Fibroblast of skin of left quadriceps (primary cell): ENCODE data around the gene RAB11A.

Experiments
- DNase-seq, 2 experiments: peaks; one replicate each; pipeline ENCODE4 v3.0.0-alpha.2; 2013; ENCODE audit warnings: low read depth in 2 of 2

RAB11A gene

GRCh38 chr15:65885668-65886218 is 16.5 kb downstream of the RAB11A start:
- no peak for DNase-seq

DNA sequence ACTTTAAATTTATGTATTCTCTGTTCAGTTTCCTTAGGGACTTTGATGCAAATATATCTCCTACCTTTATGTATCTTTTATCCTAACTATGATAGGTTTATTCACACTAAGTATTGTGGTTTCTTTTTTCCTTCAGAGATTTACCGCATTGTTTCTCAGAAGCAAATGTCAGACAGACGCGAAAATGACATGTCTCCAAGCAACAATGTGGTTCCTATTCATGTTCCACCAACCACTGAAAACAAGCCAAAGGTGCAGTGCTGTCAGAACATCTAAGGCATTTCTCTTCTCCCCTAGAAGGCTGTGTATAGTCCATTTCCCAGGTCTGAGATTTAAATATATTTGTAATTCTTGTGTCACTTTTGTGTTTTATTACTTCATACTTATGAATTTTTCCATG is 18.3 kb downstream of the RAB11A start:
- no peak for DNase-seq

DNA sequence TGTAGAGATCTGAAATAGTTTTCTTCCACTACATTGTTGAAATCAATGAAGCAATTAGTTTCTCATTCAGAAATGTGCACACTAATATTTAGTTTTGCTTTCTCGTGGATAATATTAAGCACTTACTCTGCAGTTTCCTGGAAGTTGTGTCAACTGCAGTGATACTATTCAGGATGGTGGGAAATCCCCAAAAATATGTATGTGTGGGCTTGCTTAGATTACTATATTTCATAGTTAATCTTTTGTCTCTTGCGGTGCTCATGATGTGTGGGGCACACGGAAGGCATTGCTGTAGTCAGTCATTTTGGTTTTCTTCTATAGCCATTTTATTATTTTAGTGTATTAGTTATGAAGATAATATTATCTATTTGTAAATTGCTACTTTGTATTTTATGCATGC is 19.7 kb downstream of the RAB11A start:
- no peak for DNase-seq

- no peak for DNase-seq
These were observed 23.8 kb downstream of the RAB11A start for GRCh38 chr15:65893060-65893459.

DNA sequence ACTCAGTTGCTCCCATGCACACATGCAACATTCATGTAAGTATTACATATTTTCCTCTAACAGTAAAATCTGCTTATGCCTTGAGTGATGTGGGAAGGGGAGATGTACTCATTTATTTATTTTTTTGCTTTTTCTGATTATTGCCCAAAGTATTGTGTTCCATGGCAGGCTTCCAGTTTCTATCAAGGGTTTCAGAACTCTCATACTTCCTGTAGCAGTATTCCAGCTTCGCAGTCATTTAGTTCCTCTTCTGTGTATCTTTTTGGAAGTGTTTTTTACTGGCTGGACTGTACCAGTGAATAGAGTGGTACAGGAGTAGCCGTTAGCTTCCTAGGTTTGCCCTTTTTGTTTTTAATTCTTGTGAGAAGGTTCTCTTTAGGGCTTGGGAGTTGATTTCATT is 26.9 kb downstream of the RAB11A start:
- no peak for DNase-seq

- no peak for DNase-seq
These were observed 31.2 kb downstream of the RAB11A start for GRCh38 chr15:65900488-65900887.

DNA sequence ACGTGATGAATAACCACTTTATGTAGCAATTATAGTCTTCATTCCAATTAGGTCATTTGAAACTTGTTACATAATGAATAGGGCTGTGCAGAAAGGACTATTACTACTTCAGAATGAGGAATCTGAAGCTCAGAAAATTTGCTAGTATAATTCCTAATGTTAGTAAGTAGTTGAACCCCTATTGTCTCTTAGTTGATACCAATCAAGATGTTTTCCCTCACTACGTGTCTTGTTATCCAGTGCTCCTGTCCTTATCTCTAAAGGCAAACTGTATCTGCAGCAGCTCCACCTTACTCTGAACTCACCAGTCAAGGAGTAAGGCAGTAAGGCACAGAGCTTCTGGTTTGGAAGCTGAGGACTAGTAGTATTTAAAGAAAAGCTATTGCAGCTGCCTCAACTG is 32.0 kb downstream of the RAB11A start:
- no peak for DNase-seq

DNA sequence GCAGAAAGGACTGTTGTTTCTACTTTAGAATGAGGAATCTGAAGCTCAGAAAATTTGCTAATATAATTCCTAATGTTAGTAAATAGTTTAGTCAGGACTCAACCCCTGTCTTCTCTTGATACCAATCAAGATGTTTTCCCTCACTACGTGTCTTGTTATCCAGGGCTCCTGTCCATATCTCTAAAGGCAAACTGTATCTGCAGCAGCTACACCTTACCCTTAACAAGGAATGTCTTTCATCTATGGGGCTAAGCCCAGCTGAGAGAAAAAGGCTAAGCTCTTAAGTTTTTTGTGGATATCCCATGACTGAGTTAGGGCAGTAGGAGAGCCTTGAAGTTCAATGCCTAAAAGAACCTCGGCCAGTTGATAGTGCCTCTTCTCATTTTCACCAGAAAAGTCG is 32.5 kb downstream of the RAB11A start:
- DNase-seq = no peak

DNA sequence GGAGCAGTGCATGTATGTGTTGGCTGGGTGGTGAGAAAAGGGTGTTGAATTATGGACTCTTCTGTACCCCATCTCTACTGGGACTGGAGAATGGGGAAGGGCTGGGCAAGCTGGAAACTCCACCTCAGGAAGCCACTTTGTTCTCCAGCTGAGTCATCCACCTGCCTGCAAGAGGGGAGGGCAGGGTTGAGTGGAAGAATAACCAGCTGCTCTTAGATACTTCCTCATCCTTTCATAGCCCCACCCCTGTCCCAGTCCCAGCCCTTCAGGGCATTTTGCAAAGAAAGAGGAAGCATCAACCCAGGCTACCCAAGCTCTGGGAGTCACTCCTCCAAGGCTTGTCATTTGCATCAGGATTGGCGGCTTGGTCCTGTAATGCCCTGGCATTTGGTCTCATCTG is 33.1 kb downstream of the RAB11A start:
- DNase-seq = no peak

- no peak for DNase-seq
These were observed 34.2 kb downstream of the RAB11A start for GRCh38 chr15:65903296-65904073.

- no peak for DNase-seq
These were observed 35.0 kb downstream of the RAB11A start for GRCh38 chr15:65904301-65904700.

- no peak for DNase-seq
These were observed 37.1 kb downstream of the RAB11A start for GRCh38 chr15:65906396-65906795.

DNA sequence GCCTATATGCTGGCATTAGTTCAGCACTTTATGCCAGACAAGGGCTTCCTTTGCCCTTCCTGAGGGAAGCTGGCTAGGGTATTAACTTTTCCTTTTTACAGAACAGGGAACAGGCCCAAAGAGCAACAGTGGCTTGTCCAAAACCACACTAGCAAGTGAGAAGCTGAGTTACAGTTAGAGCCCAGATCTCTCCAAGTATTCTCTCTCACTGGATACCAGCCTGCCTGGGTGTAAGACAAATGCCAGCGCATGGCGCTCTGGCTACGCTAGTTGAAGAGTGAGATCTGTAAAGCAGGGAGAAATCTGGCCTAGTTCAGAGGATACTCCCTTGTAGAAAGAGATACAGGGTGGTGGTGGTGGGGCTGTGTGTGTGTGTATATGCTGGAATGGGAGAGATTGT is 38.4 kb downstream of the RAB11A start:
- DNase-seq = no peak

- no peak for DNase-seq
These were observed 39.6 kb downstream of the RAB11A start for GRCh38 chr15:65908876-65909275.

DNA sequence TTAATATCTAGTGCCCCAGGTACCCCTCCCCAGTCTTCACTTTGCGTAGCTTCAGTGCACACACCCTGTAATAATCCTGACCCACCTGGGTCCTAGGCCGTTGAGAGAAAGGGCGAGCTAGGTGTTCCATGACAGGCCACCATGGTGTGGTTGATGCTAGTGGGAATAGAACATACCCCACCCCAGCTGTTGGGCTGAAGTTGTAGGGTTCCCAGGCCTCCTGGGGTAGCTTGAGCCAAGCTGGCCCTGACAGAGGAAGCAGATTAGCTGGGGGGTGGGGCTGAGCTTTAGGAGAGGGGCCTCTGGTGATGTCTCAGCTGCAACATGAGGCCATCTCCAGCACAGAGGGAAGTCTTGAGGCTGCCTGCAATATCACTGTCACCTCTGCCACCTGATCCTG is 40.5 kb downstream of the RAB11A start:
- DNase-seq = no peak

GRCh38 chr15:65910341-65910740 is 41.0 kb downstream of the RAB11A start:
- no peak for DNase-seq

DNA sequence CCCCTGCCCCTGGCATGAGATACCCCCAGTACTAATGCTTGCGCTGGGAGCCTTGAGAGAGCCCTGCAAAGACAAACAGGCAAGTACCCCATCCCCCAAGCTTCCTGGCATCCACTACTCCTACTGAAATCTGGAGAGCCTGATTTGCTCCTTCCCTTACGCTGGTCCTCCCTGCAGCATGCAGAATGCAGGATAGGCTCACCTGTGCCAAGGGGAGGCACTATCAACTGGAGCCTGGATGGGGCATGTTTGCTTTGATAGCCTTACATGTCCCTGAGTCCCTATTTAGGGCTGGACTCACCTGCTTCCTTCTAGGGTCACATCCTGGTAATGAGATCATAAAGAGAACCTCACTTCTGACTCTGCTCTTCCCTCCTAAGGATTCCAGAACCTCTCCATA is 42.9 kb downstream of the RAB11A start:
- DNase-seq = no peak

GRCh38 chr15:65913631-65914199 is 44.4 kb downstream of the RAB11A start:
- no peak for DNase-seq

- no peak for DNase-seq
These were observed 45.1 kb downstream of the RAB11A start for GRCh38 chr15:65914386-65914785.

DNA sequence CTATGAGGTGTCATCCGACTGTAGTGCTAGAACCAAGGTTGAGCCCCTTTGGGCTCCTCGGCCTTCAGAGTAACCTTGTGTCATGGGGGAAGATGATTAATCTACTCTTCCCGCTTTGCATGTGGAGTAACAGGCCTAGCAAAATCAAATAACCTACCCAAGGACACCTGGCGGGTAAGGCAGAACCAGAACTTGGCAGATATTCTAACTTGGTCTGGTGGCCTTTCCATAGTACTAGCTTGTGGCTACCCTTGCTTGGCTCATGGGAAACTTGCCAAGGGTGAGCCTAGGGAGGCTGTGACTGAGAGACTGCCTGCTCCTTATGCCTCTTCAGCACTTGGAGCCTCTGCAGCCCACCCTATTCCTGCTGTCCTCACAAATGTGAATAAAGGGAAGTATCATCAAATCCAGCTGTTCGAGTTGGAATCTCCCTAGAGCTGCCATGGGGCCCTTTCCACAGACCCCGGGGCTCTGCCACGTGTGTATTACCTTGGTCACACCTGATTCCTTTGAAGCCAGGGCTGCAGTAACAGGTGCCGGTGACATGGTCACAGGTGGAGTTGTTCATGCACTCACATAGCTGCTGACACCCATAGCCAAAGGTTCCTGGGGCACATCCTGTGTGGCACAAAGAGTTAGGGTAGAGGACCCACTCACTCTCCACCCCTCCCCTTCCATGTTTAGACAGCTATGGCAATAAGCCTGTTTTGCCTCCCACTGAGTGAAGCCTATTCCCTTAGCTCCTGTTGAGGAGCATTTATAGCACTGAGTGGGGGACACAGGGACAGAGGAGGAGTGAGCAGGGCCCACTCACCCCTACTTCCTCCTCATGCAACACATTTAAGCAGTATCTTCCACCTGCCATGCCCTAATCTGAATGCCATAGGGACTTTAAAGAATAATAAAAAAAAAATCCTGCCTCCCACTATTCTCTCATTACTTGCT is 46.0 kb downstream of the RAB11A start:
- no peak for DNase-seq

GRCh38 chr15:65916041-65916663 is 46.9 kb downstream of the RAB11A start:
- DNase-seq = no peak
